Measurements from ENCODE around the gene LNPEP. TPM values are rescaled to one million over a fixed set of nuclear protein-coding genes. Genes with fewer than 3 reads are reported as not detected.
A peak's percentile ranks its signal among the peaks of the same experiment; 100 is the strongest.
"Not testable (repeated sequence)": the region's sequence is repeated elsewhere in the genome, so short reads cannot be mapped to it uniquely, and the experiment has no call there.

Gene LNPEP
- total RNA-seq, 1 donor from 2014 or later = 159 TPM

DNA sequence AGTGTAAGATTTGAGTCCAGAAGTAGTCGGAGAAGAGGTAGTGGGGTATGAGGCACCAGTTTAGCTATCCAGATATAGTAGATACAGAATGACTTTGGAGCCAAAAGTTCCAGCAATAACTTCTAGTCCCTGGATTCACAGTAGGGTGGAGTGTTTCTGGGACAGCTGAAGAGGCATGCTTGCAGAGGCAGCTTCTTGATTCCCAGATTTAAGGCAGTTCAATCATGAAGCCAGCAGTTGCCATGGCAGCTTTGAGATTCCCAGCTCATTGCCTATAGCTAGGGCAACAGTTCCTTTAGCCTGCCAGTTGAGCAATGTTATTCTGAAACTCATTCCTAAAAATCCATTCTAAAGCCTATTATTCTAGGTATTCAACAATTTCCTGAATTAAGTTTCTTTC is 127.4 kb downstream of the LNPEP start:
- peak; percentile 83 for DNase-seq (ENCODE audit: low spot score)

DNA sequence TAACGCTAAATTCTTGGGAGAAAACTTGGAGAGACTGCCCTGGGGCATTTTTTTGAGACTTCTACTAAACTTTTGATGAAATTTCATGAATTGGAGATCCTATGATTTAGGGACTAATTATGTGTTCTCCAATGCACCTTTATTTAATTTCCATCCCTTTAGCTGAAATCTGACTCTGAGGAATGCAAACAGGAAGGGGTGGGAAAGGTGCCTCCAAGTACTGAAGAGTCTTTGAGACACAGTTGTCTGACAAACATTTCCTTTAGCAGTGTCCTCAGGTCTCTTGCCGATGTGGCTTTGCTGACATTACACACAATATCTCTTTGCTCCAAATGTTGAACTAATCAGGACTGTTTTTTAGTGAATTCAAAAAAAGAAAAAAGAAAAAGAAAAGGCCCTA is 129.6 kb downstream of the LNPEP start:
- DNase-seq (ENCODE audit: low spot score) = no peak

DNA sequence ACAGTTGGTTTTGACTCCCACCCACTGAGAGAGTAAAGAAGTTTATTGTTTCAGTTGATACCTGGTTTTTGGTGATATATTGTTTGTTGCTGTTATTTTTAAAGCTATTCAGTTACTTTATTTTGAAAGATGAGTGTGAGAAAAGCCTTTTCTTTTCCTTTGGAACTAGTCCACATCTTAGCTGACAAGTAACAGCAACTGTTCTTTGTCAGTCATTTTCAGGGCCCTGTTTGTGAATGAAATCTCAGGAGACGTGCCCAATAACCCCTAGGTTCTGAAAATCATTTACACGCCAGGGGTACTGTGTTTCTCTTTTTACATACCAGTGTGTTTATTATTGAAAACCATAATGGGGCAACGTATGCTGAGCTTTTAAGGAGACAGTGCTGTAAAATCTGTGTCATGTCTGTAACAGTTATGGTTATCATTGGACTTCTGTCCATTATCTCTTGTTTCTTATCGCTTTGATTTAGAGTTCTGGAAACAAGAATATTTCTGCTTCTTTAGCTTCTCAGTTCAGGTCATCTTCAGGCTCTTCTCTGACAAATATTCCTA is 131.5 kb downstream of the LNPEP start:
- peak; percentile 54 for DNase-seq (ENCODE audit: low spot score)

DNA sequence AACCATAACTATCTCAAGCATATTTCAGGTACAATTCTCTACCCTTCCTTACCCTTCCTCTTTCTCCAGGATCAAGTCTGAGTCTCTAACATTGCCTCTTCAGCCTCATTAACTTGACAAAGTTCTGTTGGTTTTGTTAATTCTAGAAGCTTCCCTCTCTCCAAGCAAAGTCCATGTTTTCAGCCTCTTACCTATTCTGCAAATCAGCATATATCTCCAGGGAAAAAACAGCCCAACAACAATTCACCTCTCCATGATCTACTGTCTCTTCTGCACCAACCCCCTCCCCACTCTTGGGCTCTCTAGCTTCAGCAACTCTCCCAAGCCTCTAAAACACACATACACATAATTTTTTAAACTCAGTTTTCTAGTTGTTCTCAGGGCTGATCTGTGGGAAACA is 134.4 kb downstream of the LNPEP start:
- no peak for DNase-seq (ENCODE audit: low spot score)

DNA sequence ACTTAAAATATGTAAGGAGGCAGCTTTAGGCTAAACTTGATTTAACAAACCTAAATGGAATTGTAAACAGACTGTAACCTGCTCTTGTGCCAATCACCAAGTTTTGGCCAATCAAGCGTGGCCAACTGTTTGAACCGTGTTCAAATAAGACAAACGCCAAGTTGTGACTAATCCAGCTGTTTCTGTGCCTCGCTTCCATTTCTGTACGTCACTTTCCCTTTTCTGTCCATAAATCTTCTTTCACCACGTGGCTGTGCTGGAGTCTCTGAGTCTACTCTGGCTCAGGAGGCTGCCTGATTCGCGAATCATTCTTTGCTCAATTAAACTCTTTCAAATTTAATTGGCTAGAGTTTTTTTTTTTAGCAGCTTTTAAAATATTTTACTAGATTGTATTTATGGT is 135.2 kb downstream of the LNPEP start:
- DNase-seq (ENCODE audit: low spot score) = peak; percentile 54

DNA sequence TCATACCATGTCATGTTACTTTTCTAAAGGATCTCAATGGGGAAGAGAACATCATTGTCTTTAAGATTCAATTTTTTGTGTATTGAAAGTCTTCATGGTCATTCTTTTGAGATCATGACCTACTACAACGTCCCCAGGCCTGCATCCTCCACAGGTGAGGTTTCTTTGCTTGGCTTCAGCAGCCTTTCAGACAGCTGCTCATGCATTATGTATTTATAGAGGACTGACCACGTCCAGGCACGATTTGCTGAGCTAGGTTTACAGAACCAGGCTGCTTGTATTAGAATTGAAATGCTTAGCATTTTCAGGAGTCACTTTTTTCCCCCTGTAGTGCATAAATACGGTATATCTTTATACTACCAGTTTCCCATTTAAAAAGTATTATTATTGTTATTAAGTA is 136.1 kb downstream of the LNPEP start:
- no peak for DNase-seq (ENCODE audit: low spot score)

DNA sequence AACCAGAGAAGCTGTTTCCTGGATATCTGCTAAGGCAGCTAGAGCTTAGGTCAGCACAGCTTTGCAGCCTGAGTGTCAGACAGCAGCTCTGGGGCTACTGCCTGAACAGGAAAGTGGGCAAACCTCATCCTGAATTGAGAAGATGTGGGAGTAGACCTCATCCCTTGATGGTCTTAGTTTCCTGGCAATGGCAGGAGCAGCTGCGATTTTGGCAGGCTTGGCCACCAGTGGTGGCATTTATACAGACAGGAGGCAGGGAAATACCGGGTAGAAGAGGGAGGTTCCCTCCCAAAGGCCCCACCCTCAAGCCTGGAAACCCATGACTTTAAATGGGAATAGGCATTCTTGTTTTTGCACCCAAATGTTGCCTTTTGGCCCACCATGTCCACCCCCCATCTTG is 136.8 kb downstream of the LNPEP start:
- no peak for DNase-seq (ENCODE audit: low spot score)

DNA sequence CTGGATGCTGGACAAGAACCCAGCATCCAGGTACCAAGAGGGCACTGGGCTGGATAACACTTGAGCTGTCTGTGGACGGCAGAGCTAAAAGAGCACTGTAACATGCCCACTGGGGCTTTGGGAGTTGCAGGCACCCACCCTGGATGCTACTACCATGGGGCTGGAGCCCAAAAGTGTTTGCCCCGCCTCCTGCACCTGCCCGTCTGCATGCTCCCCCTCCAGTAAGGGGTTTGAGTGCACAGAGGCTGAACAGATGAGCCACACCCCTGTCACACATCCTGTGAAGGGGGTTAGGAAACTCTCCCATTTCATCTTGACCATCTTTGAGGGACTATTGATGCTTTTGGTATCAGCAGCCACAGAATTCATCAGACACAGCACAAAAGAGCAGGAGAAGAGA is 137.5 kb downstream of the LNPEP start:
- DNase-seq (ENCODE audit: low spot score) = no peak

DNA sequence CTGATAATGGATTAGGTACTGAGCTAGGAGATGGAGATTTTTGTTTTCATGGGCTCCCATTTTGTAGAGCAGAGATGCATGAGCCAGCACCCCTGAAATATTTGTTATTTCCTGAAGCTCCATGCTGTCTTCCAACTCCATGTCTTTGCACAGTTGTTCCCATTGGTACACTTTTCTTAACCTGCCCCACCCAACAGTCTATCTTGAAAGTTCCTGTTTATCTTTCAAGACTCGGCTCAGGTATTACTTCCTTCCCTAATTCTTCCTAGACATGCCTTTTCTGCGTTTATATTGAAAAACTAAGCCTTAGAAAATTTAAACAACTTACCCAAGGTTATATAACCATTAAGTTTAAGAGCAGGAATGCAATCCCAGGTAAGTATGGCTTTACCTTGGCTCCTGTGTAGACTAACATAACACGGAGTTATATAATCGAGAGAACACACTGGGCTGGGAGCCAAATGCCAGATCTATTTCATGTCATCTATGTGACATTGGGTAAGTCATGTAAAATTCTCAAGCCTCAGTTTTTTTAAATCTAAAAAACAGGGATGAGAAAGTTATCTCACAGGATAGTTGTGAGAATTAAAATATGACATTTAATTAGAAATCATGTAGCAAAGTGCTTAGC is 139.1 kb downstream of the LNPEP start:
- no peak for DNase-seq (ENCODE audit: low spot score)

DNA sequence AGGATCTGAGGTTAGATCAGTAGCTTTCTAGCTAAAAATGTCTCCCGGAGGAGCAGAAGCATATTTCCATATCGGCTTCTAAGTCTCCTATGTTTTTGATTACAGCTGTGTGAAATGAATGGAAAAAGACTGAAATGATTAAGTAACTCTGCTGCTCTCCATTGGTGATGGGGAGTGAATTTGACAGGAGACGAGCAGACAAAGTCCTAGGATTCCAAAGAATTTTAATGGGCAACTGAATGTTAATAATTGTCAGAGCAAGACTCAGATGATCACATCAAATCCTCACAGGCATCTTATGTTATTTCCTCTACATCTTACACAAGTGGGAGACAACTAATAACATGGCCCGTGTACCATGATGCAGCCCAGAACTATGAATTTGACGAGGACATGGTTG is 139.8 kb downstream of the LNPEP start:
- no peak for DNase-seq (ENCODE audit: low spot score)

DNA sequence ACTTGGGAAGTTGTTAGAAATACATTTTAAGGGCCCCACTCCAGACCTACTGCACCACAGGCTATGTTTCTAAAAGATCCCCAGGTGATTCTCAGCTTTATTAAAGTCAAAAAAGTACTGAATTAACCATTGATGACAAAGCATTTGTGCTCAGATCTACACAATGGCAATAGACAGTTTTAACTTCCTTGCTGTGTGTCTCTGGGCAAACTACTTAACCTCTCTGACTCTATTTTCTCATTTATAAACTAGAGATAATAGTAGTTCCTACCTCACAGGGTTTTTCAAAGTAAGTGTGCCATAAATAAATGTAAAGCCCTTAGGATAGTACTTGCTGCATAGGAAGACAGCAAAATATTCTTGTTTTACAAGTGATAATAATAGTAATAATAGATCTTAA is 140.2 kb downstream of the LNPEP start:
- DNase-seq (ENCODE audit: low spot score) = no peak

DNA sequence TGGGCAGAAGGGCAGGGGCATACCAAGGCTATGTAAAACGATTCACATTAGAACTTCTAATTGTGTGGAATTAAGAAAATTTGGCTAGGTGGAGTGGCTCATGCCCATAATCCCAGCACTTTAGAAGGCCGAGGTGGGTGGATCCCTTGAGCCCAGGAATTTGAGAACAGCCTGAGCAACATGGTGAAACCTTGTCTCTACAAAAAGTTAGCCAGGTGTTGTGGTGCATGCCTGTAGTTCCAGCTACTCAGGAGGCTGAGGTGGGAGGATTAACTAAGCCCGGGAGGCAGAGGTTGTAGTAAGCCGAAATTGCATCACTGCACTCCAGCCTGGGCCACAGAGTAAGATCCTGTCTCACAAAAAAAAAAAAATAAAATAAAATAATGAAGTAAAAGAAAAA is 141.4 kb downstream of the LNPEP start:
- DNase-seq (ENCODE audit: low spot score) = no peak

DNA sequence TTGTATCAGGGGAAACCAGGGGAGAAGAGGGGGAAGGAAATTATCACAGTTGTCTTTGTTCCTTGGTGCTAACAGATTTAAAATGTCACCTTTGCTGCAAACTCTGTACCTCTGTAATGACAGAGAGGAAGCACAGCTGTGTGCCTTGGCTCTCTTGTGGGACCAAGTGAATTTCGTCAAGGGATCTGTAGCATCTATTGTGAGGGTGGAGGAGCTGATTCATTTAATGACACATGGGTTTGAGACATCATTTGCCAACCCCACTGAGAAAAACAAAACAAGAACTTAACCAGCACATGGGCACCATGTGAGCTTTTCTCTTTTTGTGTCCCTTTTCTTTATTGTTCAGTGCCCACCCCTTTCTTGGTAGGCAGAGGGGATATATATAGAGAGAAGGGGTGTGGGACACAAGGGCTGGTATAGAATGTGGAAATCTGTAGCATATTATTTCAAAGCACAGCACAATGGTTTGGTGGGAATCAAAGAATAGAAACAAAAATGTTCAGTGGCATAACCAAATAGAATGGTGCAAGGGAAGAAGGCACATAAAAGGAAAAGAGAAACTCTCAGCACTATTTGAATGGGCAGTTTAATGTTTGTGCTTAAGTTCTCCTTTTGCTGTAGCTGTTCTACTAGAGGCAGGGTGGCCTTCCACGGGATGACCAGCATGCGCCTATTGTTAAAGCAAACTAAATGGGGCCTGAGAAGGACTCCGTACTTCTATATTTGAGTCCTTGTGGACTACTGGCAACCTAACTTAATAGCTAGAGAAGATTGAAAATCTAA is 143.3 kb downstream of the LNPEP start:
- DNase-seq (ENCODE audit: low spot score) = no peak

DNA sequence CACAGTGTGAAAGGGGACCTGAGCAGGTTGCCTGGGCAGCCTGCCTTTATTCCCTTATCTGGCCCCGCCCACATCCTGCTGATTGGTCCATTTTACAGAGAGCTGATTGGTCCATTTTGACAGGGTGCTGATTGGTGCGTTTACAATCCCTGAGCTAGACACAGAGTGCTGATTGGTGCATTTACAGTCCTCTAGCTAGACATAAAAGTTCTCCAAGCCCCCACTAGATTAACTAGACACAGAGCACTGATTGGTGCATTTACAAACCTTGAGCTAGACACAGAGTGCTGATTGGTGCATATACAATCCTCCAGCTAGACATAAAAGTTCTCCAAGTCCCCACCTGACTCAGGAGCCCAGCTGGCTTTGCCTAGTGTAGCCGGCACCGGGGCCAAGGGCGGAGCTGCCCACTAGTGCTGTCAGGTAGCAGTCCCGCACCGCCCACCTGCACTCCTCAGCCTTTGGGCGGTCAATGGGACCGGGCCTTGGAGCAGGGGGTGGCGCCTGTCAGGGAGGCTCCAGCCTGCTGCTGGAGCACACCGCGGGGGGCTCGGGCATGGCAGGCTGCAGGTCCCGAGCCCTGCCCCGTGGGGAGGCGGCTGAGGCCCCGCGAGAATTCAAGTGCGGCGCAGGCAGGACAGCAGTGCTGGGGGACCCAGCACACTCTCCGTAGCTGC is 149.0 kb downstream of the LNPEP start:
- not testable (repeated sequence) for DNase-seq (ENCODE audit: low spot score)

DNA sequence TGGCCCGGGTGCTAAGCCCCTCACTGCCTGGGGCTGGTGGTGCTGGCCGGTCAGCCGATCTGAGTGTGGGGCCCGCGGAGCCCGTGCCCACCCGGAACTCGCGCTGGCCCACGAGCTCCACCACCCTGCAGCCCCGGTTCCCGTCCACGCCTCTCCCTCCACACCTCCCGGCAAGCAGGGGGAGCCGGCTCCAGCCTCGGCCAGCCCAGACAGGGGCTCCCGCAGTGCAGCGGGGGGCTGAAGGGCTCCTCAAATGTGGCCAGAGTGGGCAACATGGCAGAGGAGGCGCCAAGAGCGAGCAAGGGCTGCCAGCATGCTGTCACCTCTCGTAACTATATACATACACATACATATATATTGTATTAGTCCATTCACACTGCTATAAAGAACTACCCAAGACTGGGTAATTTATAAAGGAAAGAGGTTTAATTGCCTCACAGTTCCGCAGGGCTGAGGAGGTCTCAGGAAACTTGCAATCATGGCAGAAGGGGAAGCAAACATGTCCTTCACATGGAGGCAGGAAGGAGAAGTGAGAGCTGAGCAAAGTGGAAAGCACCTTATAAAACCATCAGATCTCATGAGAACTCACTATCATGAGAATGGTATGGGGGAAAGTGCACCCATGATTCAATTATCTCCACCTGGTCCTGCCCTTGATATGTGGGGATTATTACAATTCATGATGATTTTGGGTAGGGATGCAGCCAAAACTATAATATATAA is 149.7 kb downstream of the LNPEP start:
- no peak for DNase-seq (ENCODE audit: low spot score)

Other genes starting within 250 kb of the LNPEP start
- gene ERAP1, start 128.1 kb upstream of the LNPEP start, total RNA-seq (ENCODE audit: insufficient read depth, low replicate concordance) = 38.3 TPM
- 14.2 TPM for gene ERAP2, start 59.6 kb upstream of the LNPEP start, total RNA-seq (ENCODE audit: insufficient read depth, low replicate concordance)
- gene LIX1, start 206.5 kb downstream of the LNPEP start, total RNA-seq (ENCODE audit: insufficient read depth, low replicate concordance) = 4.8 TPM
- 99.0 TPM for gene RIOK2, start 247.2 kb downstream of the LNPEP start, total RNA-seq (ENCODE audit: insufficient read depth, low replicate concordance)